Activated T-cell treated with anti-CD3 and anti-CD28 coated beads for 1 hour (primary cell): ENCODE data around the gene TCEAL5.
"Not testable (repeated sequence)": the region's sequence is repeated elsewhere in the genome, so short reads cannot be mapped to it uniquely, and the experiment has no call there.

ENCODE experiments used
- DNase-seq: peaks from one replicate; pipeline ENCODE4 v3.0.0-alpha.2; 2020; ENCODE audit warnings: low read depth

The TCEAL5 gene

DNA sequence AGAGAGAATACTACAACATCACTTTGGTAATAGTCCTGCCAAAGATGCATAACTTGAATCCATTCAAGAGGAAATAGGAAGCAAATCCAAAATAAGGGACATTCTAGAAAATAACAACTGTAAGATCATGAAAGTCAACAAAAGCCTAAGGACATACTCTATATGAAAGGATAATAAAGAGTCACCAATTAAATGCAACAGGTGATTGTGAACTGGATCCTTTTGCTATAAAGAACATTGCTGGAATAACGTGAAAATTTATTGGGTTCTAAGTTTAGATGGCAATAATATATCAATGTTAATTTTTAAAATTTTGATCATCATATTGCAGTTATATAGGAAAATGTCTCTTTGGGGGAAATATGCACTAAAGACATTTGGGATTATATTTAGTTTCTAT lies 41.7 kb downstream of the TCEAL5 start:
- DNase-seq, result no peak

GRCh38 chrX:103233263-103233662 lies 43.3 kb downstream of the TCEAL5 start:
- DNase-seq, result no peak

GRCh38 chrX:103225918-103226317 lies 50.6 kb downstream of the TCEAL5 start:
- DNase-seq, result not testable (repeated sequence)
